A549 (cell line): ENCODE results near the gene CNPY4. TPM values are rescaled to one million over a fixed set of nuclear protein-coding genes. Genes with fewer than 3 reads are reported as not detected.

Experiments used
- ATAC-seq, 2 experiments: fragments of 200-7000 bp in 1 of 2; fragments of >200 bp in 1 of 2; cut with Nextera tagmentation in 1 of 2; cut with Tn5 transposase in 1 of 2; 3 replicates each; pipeline versions ENCODE4 v1.8.0 to v1.9.1; 2018 to 2020; ENCODE audit warnings: mild to moderate bottlenecking in 1 of 2, moderate library complexity in 1 of 2
- CTCF ChIA-PET: fragments of 300-600 bp; sonication (Branson Sonifier 250); formaldehyde crosslinking; extraction: SDS; loops from one replicate; lab custom pipeline; 2021; ENCODE audit warnings: antibody characterized with exemption, inconsistent platforms; lab: Yijun Ruan, JAX
- POLR2A ChIA-PET: fragments of 350-600 bp; formaldehyde crosslinking; extraction: SDS; loops from one replicate; lab custom pipeline; 2021; ENCODE audit warnings: antibody characterized with exemption, inconsistent platforms; lab: Yijun Ruan, JAX
- DNase-seq, 2 experiments: peaks; one replicate each; pipeline versions ENCODE4 v3.0.0 to v3.0.0-alpha.2; 2011 to 2016; ENCODE audit warnings: low read depth in 1 of 2, low spot score in 1 of 2
- FAIRE-seq: peaks from 2 replicates; lab custom pipeline; 2011; peaks lifted over from hg19 to GRCh38; lab: Jason Lieb, UNC
- H3K27ac ChIP-seq, 2 experiments: fragments of >200 bp; sonication (Bioruptor Twin); formaldehyde crosslinking; 3 replicates each; pipeline ENCODE4 v1.5.1; 2016 to 2017
- H3K4me1 ChIP-seq: fragments of >200 bp; sonication (Bioruptor Twin); formaldehyde crosslinking; 3 replicates; pipeline ENCODE4 v1.6.1; 2016
- H3K4me2 ChIP-seq: fragments of >200 bp; sonication (Bioruptor Twin); formaldehyde crosslinking; 3 replicates; pipeline ENCODE4 v1.6.1; 2016
- H3K4me3 ChIP-seq: fragments of >200 bp; sonication (Bioruptor Twin); formaldehyde crosslinking; 3 replicates; pipeline ENCODE4 v1.5.1; 2016
- H3K9me3 ChIP-seq: fragments of >200 bp; sonication (Bioruptor Twin); formaldehyde crosslinking; 3 replicates; pipeline ENCODE4 v1.6.1; 2016
- CBX2 ChIP-seq: fragments of 200-600 bp; sonication (generic); IDR thresholded peaks from 2 replicates; pipeline ENCODE4 v1.6.1; 2016; ENCODE audit warnings: low read depth, mild to moderate bottlenecking, borderline replicate concordance
- CBX8 ChIP-seq: fragments of 200-600 bp; sonication (generic); IDR thresholded peaks from 2 replicates; pipeline ENCODE4 v1.6.1; 2016
- CEBPB ChIP-seq, 2 experiments: fragments of >200 bp in 1 of 2; sonication (Bioruptor Twin) in 1 of 2; formaldehyde crosslinking in 1 of 2; IDR thresholded peaks; 2 replicates each; pipeline ENCODE4 v1.6.1; 2012 to 2016
- FOSB ChIP-seq: fragments of 250-450 bp; sonication (Bioruptor Pico); IDR thresholded peaks from 2 replicates; pipeline ENCODE4 v1.5.0; 2020; ENCODE audit warnings: mild to moderate bottlenecking, moderate library complexity
- HDAC2 ChIP-seq: fragments of 200-600 bp; sonication (generic); IDR thresholded peaks from 2 replicates; pipeline ENCODE4 v1.6.1; 2016
- HOXB13 ChIP-seq: fragments of 250-450 bp; sonication (Bioruptor Pico); IDR thresholded peaks from 2 replicates; pipeline ENCODE4 v1.5.0; 2020; ENCODE audit warnings: low read depth, mild to moderate bottlenecking, moderate library complexity
- JUNB ChIP-seq: fragments of >200 bp; sonication (Bioruptor Twin); formaldehyde crosslinking; IDR thresholded peaks from 2 replicates; pipeline ENCODE4 v1.6.1; 2016
- NR3C1 ChIP-seq: fragments of >200 bp; sonication (Bioruptor Twin); formaldehyde crosslinking; IDR thresholded peaks from 3 replicates; pipeline ENCODE4 v1.6.1; 2017
- POLR2A ChIP-seq: IDR thresholded peaks from 2 replicates; pipeline ENCODE4 v1.6.1; 2012; ENCODE audit warnings: mild to moderate bottlenecking, low read length
- RFX5 ChIP-seq: fragments of 450-650 bp; IDR thresholded peaks from 2 replicates; pipeline ENCODE4 v1.7.1; 2014; ENCODE audit warnings: antibody characterized with exemption, mild to moderate bottlenecking, moderate library complexity
- ZC3H11A ChIP-seq: fragments of 450-650 bp; IDR thresholded peaks from 2 replicates; pipeline ENCODE4 v1.6.1; 2014; ENCODE audit warnings: antibody characterized with exemption, mild to moderate bottlenecking
- ZFP36 ChIP-seq: fragments of 450-650 bp; IDR thresholded peaks from 2 replicates; pipeline ENCODE4 v1.6.1; 2014; ENCODE audit warnings: borderline replicate concordance; ENCODE audit not compliant: partially characterized antibody
- ZNF302 ChIP-seq: fragments of 250-450 bp; sonication (Bioruptor Pico); IDR thresholded peaks from 2 replicates; pipeline ENCODE4 v1.9.0; 2021; ENCODE audit warnings: inconsistent platforms, mild to moderate bottlenecking, moderate library complexity
- WGBS: methylation state at CpG from one replicate; pipeline ENCODE4 v1.1.6; 2017; ENCODE audit errors: missing lambda C conversion rate; 5-methylcytosine and 5-hydroxymethylcytosine counted together
- polyA plus RNA-seq, 4 experiments: library from polyadenylated mRNA; depleted of rRNA in 3 of 4; stranded (reverse); fragments of >200 nt; fragmentation: RNase III in 1 of 4; extraction: RNeasy Plus Mini Kit Qiagen cat#74134 plus additional on column Dnase treatment in 1 of 4; gene quantifications; 2 replicates in 3 of 4; 3 replicates in 1 of 4; pipeline ENCODE4 v1.2.3, GENCODE V29; 2011 to 2017
- TF ChIP-seq, protein P1 (sequence below): fragments of 450-650 bp; IDR thresholded peaks from 2 replicates; pipeline ENCODE4 v1.6.1; 2014; ENCODE audit warnings: antibody characterized with exemption
- TF ChIP-seq, protein P2 (sequence below): fragments of 250-450 bp; sonication (Bioruptor Pico); IDR thresholded peaks from 2 replicates; pipeline ENCODE4 v1.5.0; 2020; ENCODE audit warnings: low read depth, mild to moderate bottlenecking, moderate library complexity
- TF ChIP-seq, protein P3 (sequence below): fragments of >200 bp; sonication (Bioruptor Twin); formaldehyde crosslinking; IDR thresholded peaks from 3 replicates; pipeline ENCODE4 v1.6.1; 2016
- TF ChIP-seq, protein P4 (sequence below): IDR thresholded peaks from 2 replicates; pipeline ENCODE4 v1.6.1; 2012
- TF ChIP-seq, protein P5 (sequence below): fragments of 250-450 bp; sonication (Bioruptor Pico); IDR thresholded peaks from 2 replicates; pipeline ENCODE4 v1.5.0; 2021; ENCODE audit warnings: mild to moderate bottlenecking, moderate library complexity, borderline replicate concordance
- TF ChIP-seq, protein P6 (sequence below): fragments of 150-350 bp; IDR thresholded peaks from 2 replicates; pipeline ENCODE4 v1.6.1; 2014; ENCODE audit warnings: low read depth, mild to moderate bottlenecking, low read length

The CNPY4 gene
- polyA plus RNA-seq, 2 of the 4 experiments (the other 2 are of a cell fraction), result 11.7 to 22.8 TPM

DNA sequence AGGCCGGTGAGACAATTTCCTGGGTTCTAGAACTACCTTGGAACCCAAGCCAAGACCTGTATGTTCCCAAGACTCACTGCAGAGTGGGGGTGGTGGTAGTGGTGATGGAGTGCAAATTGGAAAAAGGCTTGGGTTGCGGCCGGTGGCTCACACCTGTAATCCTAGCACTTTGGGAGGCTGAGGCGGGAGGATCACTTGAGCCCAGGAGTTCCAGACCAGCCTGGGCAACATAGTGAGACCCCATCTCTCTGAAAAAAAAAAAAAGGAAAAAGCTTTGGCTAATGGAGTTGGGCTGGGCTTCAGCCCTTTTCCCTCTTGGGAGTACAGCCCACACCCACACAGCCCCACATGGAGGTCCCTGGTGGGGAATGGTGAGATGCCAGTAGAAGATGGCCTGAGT lies 13.9 kb upstream of the CNPY4 start:
- CTCF ChIA-PET, result interaction anchor here (0.5 to 2.6 kb wide), 5 partner anchors 9 to 371 kb away, joined by 3 to 11 read pairs (median 7); no protein-coding TSS in a partner anchor
- WGBS, result 95% methylated on average over 4 of the region's 4 CpGs
- Histone ChIP-seq H3K4me1 (peaks cover 8% of the 10 kb centered on the region), H3K27ac (no peak overlapping the region), H3K4me3 (no peak overlapping the region), H3K4me2 (no peak overlapping the region), H3K9me3 (no peaks in the 10 kb centered on the region)
- FAIRE-seq (no peak), ATAC-seq (no peak), DNase-seq (no peak)
- POLR2A ChIA-PET, result no interaction called here
- no peak for TF ChIP-seq CBX8
- TF ChIP-seq HDAC2, result no peak
- no peak for TF ChIP-seq ZC3H11A
- TF ChIP-seq, protein P1, sequence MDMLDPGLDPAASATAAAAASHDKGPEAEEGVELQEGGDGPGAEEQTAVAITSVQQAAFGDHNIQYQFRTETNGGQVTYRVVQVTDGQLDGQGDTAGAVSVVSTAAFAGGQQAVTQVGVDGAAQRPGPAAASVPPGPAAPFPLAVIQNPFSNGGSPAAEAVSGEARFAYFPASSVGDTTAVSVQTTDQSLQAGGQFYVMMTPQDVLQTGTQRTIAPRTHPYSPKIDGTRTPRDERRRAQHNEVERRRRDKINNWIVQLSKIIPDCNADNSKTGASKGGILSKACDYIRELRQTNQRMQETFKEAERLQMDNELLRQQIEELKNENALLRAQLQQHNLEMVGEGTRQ, result no peak
- no peak for TF ChIP-seq RFX5
- TF ChIP-seq NR3C1, result no peak
- no peak for TF ChIP-seq JUNB
- TF ChIP-seq, protein P2, sequence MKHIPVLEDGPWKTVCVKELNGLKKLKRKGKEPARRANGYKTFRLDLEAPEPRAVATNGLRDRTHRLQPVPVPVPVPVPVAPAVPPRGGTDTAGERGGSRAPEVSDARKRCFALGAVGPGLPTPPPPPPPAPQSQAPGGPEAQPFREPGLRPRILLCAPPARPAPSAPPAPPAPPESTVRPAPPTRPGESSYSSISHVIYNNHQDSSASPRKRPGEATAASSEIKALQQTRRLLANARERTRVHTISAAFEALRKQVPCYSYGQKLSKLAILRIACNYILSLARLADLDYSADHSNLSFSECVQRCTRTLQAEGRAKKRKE (CRISPR knock-in tag), result no peak
- TF ChIP-seq ZNF302 (CRISPR knock-in tag), result no peak
- TF ChIP-seq POLR2A, result no peak
- TF ChIP-seq, protein P3, sequence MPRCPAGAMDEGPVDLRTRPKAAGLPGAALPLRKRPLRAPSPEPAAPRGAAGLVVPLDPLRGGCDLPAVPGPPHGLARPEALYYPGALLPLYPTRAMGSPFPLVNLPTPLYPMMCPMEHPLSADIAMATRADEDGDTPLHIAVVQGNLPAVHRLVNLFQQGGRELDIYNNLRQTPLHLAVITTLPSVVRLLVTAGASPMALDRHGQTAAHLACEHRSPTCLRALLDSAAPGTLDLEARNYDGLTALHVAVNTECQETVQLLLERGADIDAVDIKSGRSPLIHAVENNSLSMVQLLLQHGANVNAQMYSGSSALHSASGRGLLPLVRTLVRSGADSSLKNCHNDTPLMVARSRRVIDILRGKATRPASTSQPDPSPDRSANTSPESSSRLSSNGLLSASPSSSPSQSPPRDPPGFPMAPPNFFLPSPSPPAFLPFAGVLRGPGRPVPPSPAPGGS, result no peak
- no peak for TF ChIP-seq CBX2
- no peak for TF ChIP-seq HOXB13 (CRISPR knock-in tag)
- TF ChIP-seq, protein P4, sequence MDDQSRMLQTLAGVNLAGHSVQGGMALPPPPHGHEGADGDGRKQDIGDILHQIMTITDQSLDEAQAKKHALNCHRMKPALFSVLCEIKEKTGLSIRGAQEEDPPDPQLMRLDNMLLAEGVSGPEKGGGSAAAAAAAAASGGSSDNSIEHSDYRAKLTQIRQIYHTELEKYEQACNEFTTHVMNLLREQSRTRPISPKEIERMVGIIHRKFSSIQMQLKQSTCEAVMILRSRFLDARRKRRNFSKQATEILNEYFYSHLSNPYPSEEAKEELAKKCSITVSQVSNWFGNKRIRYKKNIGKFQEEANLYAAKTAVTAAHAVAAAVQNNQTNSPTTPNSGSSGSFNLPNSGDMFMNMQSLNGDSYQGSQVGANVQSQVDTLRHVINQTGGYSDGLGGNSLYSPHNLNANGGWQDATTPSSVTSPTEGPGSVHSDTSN, result no peak
- TF ChIP-seq ZFP36, result no peak

DNA sequence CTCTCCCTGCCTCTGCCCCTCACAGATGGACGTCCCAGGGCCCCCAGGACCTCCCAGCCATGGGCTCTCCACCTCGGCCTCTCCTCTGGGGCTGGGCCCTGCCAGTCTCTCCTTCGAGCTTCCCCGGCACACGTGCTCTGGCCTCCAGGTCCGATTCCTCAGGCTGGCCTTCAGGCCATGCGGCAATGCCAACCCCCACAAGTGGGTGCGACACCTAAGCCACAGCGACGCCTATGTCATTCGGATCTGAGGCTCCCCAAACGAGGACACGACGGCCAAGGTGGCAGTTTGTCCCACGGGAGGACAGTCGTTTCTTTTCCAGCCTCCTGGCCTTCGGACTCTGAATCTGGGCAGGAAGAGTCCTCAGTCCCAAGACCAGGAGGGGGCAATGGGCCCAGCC lies 12.8 kb upstream of the CNPY4 start:
- DNase-seq, result no peak
- H3K9me3 ChIP-seq, result no peaks in the 10 kb centered on the region
- peaks cover 8% of the 10 kb centered on the region for H3K4me1 ChIP-seq
- ATAC-seq, result no peak
- ChIA-PET CTCF (interaction anchor here (1.1 kb wide), 1 partner anchor 370 kb away, joined by 3 read pairs; no protein-coding TSS in a partner anchor), POLR2A (interaction anchor here (0.8 kb wide), 1 partner anchor 42 kb away, joined by 3 read pairs; the partner anchor contains the start of gene LAMTOR4)
- H3K4me2 ChIP-seq, result no peak overlapping the region
- FAIRE-seq, result no peak
- 89% methylated on average over 17 of the region's 17 CpGs for WGBS
- H3K4me3 ChIP-seq, result no peak overlapping the region
- TF ChIP-seq, protein P1, result no peak
- no peak for TF ChIP-seq CEBPB (IDR thresholded peaks at IDR 0.05)
- no peak overlapping the region for H3K27ac ChIP-seq

DNA sequence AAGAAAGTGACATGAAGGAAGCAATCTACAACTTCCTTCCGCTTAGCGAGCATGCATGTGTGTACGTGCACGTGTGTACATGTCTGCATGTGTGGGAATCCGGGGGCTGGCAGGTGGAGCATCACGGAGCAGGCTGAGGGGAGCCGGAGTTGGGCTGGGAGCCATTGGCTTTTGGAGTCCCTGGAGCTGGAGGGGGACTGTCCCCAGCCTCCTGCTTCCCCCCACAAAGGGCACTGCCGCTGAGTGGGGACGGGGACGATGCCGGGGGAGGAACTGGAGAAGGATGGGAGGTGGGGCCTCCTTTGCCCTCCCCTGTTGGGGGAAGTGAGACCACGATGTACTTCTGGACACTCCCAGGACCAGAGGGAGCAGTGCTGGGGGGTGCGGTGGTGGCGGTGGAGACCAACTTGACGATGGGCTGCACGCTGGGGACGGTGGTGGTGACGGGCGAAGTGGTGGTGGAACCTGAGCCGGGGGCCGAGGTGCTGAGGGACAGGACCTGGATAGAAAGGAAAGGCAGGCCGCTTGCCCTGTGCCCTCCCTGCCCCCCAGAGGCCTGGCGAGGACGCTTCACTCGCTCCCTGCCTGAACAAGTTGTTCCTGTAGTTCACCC lies 12.2 kb upstream of the CNPY4 start:
- POLR2A ChIA-PET, result no interaction called here
- TF ChIP-seq FOSB (CRISPR knock-in tag), result no peak
- TF ChIP-seq, protein P5, sequence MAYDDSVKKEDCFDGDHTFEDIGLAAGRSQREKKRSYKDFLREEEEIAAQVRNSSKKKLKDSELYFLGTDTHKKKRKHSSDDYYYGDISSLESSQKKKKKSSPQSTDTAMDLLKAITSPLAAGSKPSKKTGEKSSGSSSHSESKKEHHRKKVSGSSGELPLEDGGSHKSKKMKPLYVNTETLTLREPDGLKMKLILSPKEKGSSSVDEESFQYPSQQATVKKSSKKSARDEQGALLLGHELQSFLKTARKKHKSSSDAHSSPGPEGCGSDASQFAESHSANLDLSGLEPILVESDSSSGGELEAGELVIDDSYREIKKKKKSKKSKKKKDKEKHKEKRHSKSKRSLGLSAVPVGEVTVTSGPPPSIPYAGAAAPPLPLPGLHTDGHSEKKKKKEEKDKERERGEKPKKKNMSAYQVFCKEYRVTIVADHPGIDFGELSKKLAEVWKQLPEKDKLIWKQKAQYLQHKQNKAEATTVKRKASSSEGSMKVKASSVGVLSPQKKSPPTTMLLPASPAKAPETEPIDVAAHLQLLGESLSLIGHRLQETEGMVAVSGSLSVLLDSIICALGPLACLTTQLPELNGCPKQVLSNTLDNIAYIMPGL, result no peak
- TF ChIP-seq, protein P6, sequence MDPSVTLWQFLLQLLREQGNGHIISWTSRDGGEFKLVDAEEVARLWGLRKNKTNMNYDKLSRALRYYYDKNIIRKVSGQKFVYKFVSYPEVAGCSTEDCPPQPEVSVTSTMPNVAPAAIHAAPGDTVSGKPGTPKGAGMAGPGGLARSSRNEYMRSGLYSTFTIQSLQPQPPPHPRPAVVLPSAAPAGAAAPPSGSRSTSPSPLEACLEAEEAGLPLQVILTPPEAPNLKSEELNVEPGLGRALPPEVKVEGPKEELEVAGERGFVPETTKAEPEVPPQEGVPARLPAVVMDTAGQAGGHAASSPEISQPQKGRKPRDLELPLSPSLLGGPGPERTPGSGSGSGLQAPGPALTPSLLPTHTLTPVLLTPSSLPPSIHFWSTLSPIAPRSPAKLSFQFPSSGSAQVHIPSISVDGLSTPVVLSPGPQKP, result no peak
- H3K27ac ChIP-seq, result no peak overlapping the region; a peak in 1 of 6 replicates
- CTCF ChIA-PET, result no interaction called here
- no peak for DNase-seq
- H3K4me2 ChIP-seq, result no peak overlapping the region
- ATAC-seq, result no peak
- H3K9me3 ChIP-seq, result no peaks in the 10 kb centered on the region
- no peak for FAIRE-seq
- WGBS, result 95% methylated on average over 25 of the region's 25 CpGs
- H3K4me3 ChIP-seq, result no peak overlapping the region
- peaks cover 8% of the 10 kb centered on the region for H3K4me1 ChIP-seq
